Naive thymus-derived CD8-positive, alpha-beta T cell (primary cell): ENCODE data around the gene TMEM179. TPM values are rescaled to one million over a fixed set of nuclear protein-coding genes. Genes with fewer than 3 reads are reported as not detected.
A peak's percentile ranks its signal among the peaks of the same experiment; 100 is the strongest.
"Not testable (repeated sequence)": the region's sequence is repeated elsewhere in the genome, so short reads cannot be mapped to it uniquely, and the experiment has no call there.

Experiments
- ATAC-seq, 2 donors: fragments of 150-1000 bp; cut with Tn5 transposase in 1 of 2; sonication (Bioruptor Pico), chemical (Tn5 transposase) in 1 of 2; 1 replicate in 1 of 2; 2 replicates in 1 of 2; pipeline ENCODE4 v1.10.0; 2021; ENCODE audit warnings: mild to moderate bottlenecking in 2 of 2, moderate library complexity in 2 of 2
- POLR2A ChIA-PET: fragments of 350-600 bp; sonication (Branson Sonifier 250); formaldehyde crosslinking; loops from one replicate; lab custom pipeline; 2021; ENCODE audit warnings: antibody characterized with exemption; lab: Charles Lee
- DNase-seq, 10 donors: peaks; one replicate each; pipeline versions ENCODE4 v3.0.0 to v3.0.0-alpha.2; 2020 to 2022
- H3K27ac Mint-ChIP-seq, 10 donors: one replicate each; pipeline ENCODE4 v1.8.0; 2020 to 2022; ENCODE audit warnings: mild to moderate bottlenecking in 10 of 10, mixed read lengths in 10 of 10, moderate library complexity in 4 of 10, inconsistent platforms in 1 of 10
- H3K27me3 Mint-ChIP-seq, 5 donors: one replicate each; pipeline ENCODE4 v1.8.0; 2021 to 2022; ENCODE audit warnings: mixed read lengths in 5 of 5
- H3K36me3 Mint-ChIP-seq, 3 donors: one replicate each; pipeline ENCODE4 v1.8.0; 2020 to 2022; ENCODE audit warnings: mixed read lengths in 3 of 3, mild to moderate bottlenecking in 2 of 3, inconsistent platforms in 1 of 3
- H3K4me1 Mint-ChIP-seq, 4 donors: one replicate each; pipeline ENCODE4 v1.8.0; 2021 to 2022; ENCODE audit warnings: mixed read lengths in 4 of 4
- H3K4me3 Mint-ChIP-seq, 10 donors: one replicate each; pipeline ENCODE4 v1.8.0; 2020 to 2022; ENCODE audit warnings: mild to moderate bottlenecking in 10 of 10, mixed read lengths in 10 of 10, moderate library complexity in 6 of 10, inconsistent platforms in 1 of 10
- H3K9me3 Mint-ChIP-seq, 9 donors: one replicate each; pipeline ENCODE4 v1.8.0; 2020 to 2022; ENCODE audit warnings: mixed read lengths in 9 of 9, mild to moderate bottlenecking in 3 of 9, inconsistent platforms in 1 of 9, moderate library complexity in 1 of 9
- polyA plus RNA-seq, 3 donors: library from polyadenylated mRNA; unstranded; fragments of 300-500 nt; fragmentation: Illumina TruSeq; gene quantifications; one replicate each; pipeline ENCODE4 v1.2.3, GENCODE V29; 2021
- total RNA-seq, 8 experiments: library from RNA in 2 of 8; stranded (reverse) in 2 of 8; gene quantifications; one replicate each; pipeline ENCODE4 v1.2.3 and lab custom pipeline; 2021 to 2026

TMEM179 gene
- total and polyA plus RNA-seq, 5 experiments from 2014 or later, result not detected

DNA sequence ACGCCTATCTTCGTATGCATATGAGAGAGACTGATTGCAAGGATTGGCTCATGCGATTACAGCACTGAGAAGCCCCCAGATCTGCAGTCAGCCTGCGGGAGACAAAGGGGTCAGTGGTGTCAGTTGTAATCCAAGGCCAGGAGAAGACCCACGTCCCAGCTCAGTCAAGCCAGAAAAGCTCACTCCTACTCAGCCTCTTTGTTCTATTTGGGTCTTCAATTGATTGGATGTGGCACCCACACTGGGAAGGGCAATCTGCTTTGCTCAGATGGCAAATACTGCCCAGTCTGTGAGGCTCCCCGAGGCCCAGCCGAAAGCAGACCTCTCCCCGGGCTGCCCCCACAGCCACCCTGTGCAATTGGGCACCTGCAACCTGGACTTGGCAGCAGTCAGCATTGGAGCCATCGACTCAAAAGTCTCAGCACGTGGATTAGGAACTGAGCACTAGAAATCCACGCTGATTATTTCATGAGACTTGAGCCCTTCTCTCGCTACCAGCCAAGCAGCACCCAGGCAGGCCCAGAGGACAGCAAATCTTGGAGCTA is 39.6 kb upstream of the TMEM179 start:
- POLR2A ChIA-PET, result no interaction called here
- DNase-seq, result no peak
- H3K4me1 Mint-ChIP-seq, result peaks cover 0 to 12% (median 2%) of the 10 kb centered on the region in 4 donors
- no peak overlapping the region for H3K27ac Mint-ChIP-seq
- H3K27me3 Mint-ChIP-seq, result peaks cover 0 to 25% (median 4%) of the 10 kb centered on the region in 5 donors
- H3K9me3 Mint-ChIP-seq, result peaks cover 0 to 16% (median 0%) of the 10 kb centered on the region in 9 donors
- no peak for ATAC-seq
- no peaks in the 10 kb centered on the region for H3K36me3 Mint-ChIP-seq
- no peak overlapping the region for H3K4me3 Mint-ChIP-seq

DNA sequence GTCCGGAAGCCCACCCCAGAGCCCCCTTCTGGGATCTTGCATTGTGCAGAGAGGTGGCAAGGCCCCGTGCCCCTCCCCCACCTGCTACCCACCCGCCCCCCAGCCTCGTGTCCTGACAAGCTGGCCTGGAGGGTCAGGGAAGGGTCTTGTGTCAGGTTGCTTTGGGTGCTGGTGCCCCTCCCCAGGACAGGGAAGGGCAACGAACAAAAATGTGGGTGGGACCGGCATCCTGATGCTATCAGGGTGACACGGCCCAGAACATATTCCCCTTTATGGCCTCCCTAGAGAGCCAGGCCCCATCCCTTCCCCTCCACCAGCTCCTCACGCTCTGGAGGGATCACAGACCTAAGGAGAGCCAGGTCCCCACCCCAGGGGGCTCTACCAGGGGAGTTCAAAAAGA is 38.7 kb upstream of the TMEM179 start:
- H3K27ac Mint-ChIP-seq, result no peak overlapping the region
- H3K4me1 Mint-ChIP-seq, result peaks cover 0 to 12% (median 2%) of the 10 kb centered on the region in 4 donors
- H3K4me3 Mint-ChIP-seq, result no peak overlapping the region
- H3K9me3 Mint-ChIP-seq, result peaks cover 0 to 16% (median 0%) of the 10 kb centered on the region in 9 donors
- no peaks in the 10 kb centered on the region for H3K36me3 Mint-ChIP-seq
- ATAC-seq (no peak), DNase-seq (no peak)
- H3K27me3 Mint-ChIP-seq, result peaks cover 4 to 33% (median 11%) of the 10 kb centered on the region in 5 donors
- POLR2A ChIA-PET, result no interaction called here

DNA sequence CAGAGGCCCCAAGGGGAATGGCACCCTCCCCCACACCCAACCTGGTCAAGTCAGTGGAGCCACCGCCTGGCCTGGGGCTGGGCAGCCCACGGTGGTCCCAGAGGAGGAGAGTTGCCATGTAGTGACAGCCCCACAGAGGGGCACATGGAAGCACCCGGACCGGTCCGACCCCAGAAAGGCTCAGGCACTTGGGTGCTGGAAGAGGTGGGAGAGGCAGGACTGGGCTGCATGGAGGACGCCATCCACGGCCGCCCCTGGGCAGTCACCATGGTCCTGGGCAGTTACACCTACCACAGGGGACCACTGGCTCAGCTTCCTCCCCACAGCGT is 37.9 kb upstream of the TMEM179 start:
- ATAC-seq, result no peak
- no peaks in the 10 kb centered on the region for H3K36me3 Mint-ChIP-seq
- H3K27me3 Mint-ChIP-seq, result peaks cover 4 to 37% (median 13%) of the 10 kb centered on the region in 5 donors
- H3K4me3 Mint-ChIP-seq, result no peak overlapping the region
- no peak for DNase-seq
- peaks cover 0 to 10% (median 2%) of the 10 kb centered on the region in 4 donors for H3K4me1 Mint-ChIP-seq
- POLR2A ChIA-PET, result no interaction called here
- H3K9me3 Mint-ChIP-seq, result peaks cover 0 to 16% (median 0%) of the 10 kb centered on the region in 9 donors
- H3K27ac Mint-ChIP-seq, result no peak overlapping the region

DNA sequence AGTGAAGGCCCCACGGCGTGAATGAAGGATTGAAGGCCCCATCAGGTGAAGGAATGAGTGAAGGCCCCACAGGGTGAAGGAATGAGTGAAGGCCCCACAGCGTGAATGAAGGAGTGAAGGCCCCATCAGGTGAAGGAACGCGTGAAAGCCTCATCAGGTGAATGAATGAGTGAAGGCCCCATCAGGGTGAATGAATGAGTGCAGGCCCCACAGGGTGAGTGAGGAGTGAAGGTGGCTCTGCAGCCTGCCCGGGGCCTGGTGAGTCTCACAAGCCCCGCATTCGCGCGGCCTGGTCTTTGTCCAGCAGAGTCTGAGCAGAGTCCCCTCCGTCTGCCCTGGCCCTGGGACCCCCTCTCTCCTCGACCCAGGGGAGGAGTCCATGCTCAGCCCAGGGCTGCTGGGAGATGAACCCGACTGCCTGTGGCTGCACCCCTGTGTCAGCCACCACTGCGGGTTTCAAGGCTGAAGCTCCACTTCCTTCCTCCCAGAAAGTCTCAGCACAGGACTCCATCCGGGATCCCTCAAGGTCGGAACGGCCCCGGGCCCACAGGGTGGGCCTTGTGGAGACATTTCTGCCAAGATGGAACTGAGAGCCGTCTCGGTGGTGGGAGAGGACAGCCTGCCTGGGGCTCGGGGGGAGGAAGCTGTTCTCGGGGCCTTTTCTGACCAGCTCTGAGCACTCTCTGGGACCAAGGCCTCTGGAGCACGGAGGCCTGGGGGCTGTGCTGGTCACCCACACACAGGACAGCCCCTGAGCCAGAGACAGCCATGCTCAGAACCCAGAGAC is 37.4 kb upstream of the TMEM179 start:
- Mint-ChIP-seq H3K36me3 (no peaks in the 10 kb centered on the region), H3K4me1 (peaks cover 0 to 5% (median 2%) of the 10 kb centered on the region in 4 donors), H3K27ac (no peak overlapping the region), H3K4me3 (no peak overlapping the region), H3K9me3 (peaks cover 0 to 16% (median 0%) of the 10 kb centered on the region in 9 donors), H3K27me3 (peaks cover 5 to 37% (median 14%) of the 10 kb centered on the region in 5 donors)
- ATAC-seq (no peak), DNase-seq (no peak)
- POLR2A ChIA-PET, result no interaction called here

DNA sequence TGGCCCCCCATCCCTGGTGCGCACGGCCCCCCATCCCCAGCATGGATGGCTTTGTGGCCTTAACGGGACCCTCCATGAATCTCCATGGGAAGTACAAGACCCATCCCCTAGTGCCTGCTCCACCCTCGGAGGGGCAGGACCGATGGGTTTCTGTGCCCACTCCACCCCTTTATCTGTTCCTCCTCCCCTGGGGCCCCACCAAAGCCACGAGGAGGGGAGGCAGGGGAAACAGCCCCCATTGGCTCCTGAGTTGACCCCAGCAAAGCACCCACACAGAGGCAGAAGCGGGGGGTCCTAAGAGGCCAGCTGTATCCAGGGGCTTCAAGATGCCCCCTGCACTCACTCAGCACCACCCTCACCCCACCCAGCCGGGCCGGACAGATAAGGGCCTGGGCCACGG is 36.1 kb upstream of the TMEM179 start:
- H3K27ac Mint-ChIP-seq, result no peak overlapping the region
- peaks cover 0 to 5% (median 2%) of the 10 kb centered on the region in 4 donors for H3K4me1 Mint-ChIP-seq
- H3K4me3 Mint-ChIP-seq, result no peak overlapping the region
- peaks cover 5 to 38% (median 14%) of the 10 kb centered on the region in 5 donors for H3K27me3 Mint-ChIP-seq
- ATAC-seq (no peak), DNase-seq (no peak)
- no peaks in the 10 kb centered on the region for H3K36me3 Mint-ChIP-seq
- H3K9me3 Mint-ChIP-seq, result peaks cover 0 to 9% (median 0%) of the 10 kb centered on the region in 9 donors
- POLR2A ChIA-PET, result no interaction called here

DNA sequence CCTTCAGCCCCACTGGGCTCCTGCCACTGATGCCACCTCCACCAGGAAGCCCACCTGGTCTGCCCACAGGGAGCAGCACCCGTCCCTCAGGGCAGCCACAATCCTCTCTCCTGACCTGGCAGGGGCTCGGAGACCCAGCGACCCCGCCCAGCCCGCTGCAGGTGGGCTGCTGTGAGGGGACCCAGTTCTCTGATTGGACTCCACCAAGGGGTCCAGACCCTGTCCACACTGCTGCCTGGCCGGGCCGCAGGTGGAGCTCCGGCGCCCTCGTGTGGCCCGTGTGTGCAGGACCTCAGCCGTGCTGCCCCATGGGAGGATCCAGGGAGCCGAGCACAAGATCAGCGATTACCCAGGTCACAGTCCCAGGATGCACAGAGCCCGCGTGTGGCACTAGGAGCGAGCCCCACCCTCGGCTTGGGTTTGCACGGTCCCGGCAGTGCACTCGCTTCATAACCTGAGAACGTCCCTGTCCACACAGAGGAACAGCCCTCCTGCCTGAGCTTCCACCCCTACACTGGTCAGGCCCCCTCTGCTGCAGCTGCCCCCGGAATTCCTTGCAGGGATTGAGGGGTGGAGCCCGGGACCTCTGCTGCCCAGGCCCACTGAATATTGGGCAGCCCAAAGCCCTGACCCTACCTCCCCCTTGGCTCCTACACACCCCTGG is 35.4 kb upstream of the TMEM179 start:
- Mint-ChIP-seq H3K27ac (peak overlapping the region in 2 of 10 donors; percentile 15 to 66), H3K27me3 (peaks cover 4 to 38% (median 14%) of the 10 kb centered on the region in 5 donors), H3K9me3 (peaks cover 0 to 5% (median 0%) of the 10 kb centered on the region in 9 donors), H3K4me3 (no peak overlapping the region), H3K36me3 (no peaks in the 10 kb centered on the region), H3K4me1 (peaks cover 0 to 5% (median 2%) of the 10 kb centered on the region in 4 donors)
- ATAC-seq, result peak; percentile 67 to 80
- POLR2A ChIA-PET, result no interaction called here
- DNase-seq, result peak in 8 of 10 donors; percentile 16 to 49 (median 34)

DNA sequence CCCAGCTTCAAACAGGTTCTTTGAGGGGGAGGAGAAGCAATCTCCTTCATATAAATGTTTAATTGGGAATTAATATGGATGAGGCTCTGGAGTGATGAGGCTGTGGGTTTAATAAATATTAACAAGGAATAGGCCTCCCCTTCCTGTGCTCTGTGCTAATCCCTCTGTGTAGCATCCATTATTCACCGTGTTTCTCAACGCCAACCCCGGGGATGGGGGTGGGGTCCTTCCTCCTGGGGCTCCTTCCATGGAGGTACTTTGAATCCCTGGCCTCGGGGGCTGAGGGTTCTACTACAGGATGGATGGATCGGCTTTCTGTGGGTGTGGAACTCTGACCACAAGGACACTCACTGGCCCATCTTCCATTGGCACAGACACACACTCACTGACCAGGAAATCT is 34.9 kb upstream of the TMEM179 start:
- DNase-seq, result no peak
- H3K4me1 Mint-ChIP-seq, result peaks cover 0 to 5% (median 2%) of the 10 kb centered on the region in 4 donors
- peaks cover 2 to 41% (median 14%) of the 10 kb centered on the region in 5 donors for H3K27me3 Mint-ChIP-seq
- no peak for ATAC-seq
- peak overlapping the region in 1 of 10 donors; percentile 66 for H3K27ac Mint-ChIP-seq
- no peaks in the 10 kb centered on the region for H3K9me3 Mint-ChIP-seq
- no peak overlapping the region for H3K4me3 Mint-ChIP-seq
- no peaks in the 10 kb centered on the region for H3K36me3 Mint-ChIP-seq
- POLR2A ChIA-PET, result no interaction called here

DNA sequence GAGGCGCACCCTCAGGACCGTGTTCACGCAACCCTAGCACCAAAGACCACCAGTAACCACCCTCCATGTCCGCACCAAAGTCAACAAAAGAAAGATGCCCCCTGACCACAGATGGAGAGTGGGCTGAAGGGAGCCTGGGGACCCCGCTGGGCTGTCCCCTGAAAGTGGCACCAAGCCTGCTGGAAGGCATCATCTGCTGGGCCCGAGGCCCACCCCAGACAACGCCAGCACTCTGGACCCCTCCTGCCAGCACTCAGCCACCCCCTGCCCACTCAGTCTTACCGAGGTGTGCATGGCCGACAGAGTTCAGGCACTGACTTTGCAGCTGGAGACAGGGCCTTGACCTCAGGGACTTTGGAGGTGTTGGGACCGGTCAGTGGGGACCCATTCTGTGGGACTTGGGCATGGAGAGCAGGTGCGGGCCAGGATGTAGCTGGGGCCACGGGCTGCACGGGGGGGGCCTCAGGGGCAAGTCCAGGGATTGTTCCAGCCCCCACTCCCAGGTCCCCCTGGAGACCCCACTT is 34.4 kb upstream of the TMEM179 start:
- Mint-ChIP-seq H3K36me3 (no peaks in the 10 kb centered on the region), H3K9me3 (no peaks in the 10 kb centered on the region), H3K27ac (peak overlapping the region in 1 of 10 donors; percentile 66), H3K27me3 (peaks cover 2 to 43% (median 14%) of the 10 kb centered on the region in 5 donors), H3K4me3 (no peak overlapping the region), H3K4me1 (peaks cover 0 to 5% (median 2%) of the 10 kb centered on the region in 4 donors)
- no peak for ATAC-seq
- POLR2A ChIA-PET, result no interaction called here
- no peak for DNase-seq

DNA sequence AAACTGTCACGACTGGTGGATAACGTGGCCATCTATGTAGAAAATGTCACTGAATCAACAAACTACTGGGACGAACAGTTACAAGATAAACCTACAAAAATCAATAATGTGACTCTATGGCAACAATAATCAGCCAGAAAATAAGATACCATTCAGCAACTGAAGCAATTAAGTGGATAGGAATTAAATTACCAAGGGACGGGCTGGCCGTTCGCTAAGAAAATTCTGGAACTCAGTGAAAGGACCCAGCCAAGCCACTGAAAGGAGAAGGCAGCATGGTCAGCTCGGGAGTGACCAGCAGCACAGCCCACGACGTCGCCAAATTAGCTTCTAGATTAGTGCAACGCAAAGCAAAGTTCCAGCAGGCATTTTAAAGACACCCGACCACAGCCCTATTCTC is 33.6 kb upstream of the TMEM179 start:
- Mint-ChIP-seq H3K9me3 (no peaks in the 10 kb centered on the region), H3K4me1 (peaks cover 0 to 5% (median 2%) of the 10 kb centered on the region in 4 donors), H3K27ac (peak overlapping the region in 1 of 10 donors; percentile 49), H3K27me3 (peaks cover 2 to 43% (median 14%) of the 10 kb centered on the region in 5 donors), H3K36me3 (no peaks in the 10 kb centered on the region), H3K4me3 (no peak overlapping the region)
- no peak for ATAC-seq
- POLR2A ChIA-PET, result no interaction called here
- no peak for DNase-seq

DNA sequence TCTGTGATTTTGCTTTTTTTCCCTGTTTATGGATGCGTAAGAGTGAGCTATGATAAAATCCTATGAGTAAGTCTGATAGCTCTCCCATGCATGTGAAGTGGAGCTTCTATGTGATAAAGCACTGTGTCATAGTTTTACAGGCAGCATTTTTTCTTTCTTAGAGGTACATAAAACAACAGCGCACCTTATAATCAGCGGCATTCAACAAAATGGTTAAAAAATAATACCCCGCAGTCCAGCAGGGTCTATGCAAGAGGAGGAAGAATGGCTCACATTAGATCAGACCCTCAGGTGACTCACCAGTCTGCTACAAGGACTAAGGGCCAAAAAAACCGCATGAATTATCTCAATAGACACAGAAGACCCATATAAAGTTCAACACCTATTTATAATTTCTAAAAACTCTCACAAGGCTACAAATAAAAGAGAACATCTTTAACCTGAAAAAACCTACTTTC is 33.0 kb upstream of the TMEM179 start:
- Mint-ChIP-seq H3K4me1 (peaks cover 0 to 5% (median 2%) of the 10 kb centered on the region in 4 donors), H3K9me3 (no peaks in the 10 kb centered on the region), H3K27me3 (peaks cover 2 to 42% (median 14%) of the 10 kb centered on the region in 5 donors), H3K4me3 (no peak overlapping the region), H3K36me3 (no peaks in the 10 kb centered on the region), H3K27ac (no peak overlapping the region)
- ATAC-seq (no peak), DNase-seq (no peak)
- POLR2A ChIA-PET, result no interaction called here

DNA sequence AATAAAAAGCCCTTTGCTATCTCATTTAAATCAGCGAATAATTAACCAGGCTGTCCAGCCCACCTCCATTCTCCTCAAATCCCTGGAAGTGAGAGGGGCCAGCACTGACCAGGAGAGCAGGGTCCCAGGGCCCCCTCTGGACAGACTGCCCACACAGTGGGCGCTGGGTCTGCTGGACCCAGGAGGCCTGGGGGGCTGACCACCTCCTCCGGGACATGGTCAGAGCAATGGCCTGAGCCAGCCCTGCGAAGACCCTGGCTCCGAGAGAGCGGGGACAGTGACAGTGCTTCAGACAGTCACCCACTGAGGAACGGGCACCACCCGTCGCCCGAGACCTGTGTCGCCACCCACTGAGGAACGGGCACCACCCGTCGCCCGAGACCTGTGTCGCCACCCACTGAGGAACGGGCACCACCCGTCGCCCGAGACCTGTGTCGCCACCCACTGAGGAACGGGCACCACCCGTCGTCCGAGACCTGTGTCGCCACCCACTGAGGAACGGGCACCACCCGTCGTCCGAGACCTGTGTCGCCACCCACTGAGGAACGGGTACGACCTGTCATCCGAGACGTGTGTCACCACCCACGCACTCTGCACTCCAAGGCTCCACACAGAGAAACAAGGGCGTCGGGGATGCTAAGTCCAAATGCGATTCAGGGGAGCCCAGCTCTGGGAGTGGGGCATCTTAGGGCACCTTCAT is 32.4 kb upstream of the TMEM179 start:
- H3K4me3 Mint-ChIP-seq, H3K4me1 Mint-ChIP-seq, DNase-seq, H3K27ac Mint-ChIP-seq, H3K9me3 Mint-ChIP-seq, POLR2A ChIA-PET, H3K36me3 Mint-ChIP-seq, ATAC-seq: not testable (repeated sequence)
- peaks cover 2 to 44% (median 17%) of the 10 kb centered on the region in 5 donors for H3K27me3 Mint-ChIP-seq

DNA sequence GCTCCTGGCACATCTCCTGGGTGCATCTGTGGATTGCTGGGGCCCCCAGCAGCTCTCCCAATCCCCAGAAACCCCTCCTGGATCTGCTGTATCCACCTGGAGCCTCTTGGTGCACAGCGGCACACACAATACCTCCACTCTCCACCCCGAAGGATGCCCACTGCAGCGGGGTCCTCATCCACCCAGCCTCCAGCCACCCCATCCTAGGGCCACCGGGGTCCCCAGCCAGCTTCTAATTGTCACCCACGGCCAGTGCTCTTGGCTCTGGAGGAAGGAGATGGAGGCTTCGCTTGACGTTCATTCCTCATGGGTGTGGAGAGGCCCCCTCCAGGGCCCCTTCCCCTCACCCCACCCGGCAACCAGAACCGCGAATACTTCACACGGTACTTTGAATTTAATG is 31.6 kb upstream of the TMEM179 start:
- Mint-ChIP-seq H3K9me3 (no peaks in the 10 kb centered on the region), H3K36me3 (no peaks in the 10 kb centered on the region), H3K4me1 (peaks cover 0 to 2% (median under 1%) of the 10 kb centered on the region in 4 donors), H3K27ac (no peak overlapping the region), H3K4me3 (peak overlapping the region in 1 of 10 donors; percentile 14), H3K27me3 (peaks cover 2 to 38% (median 17%) of the 10 kb centered on the region in 5 donors)
- DNase-seq (no peak), ATAC-seq (no peak)
- POLR2A ChIA-PET, result no interaction called here
